ENCODE data around the gene BPIFB2. TPM values are rescaled to one million over a fixed set of nuclear protein-coding genes. Genes with fewer than 3 reads are reported as not detected.

Gene BPIFB2
- polyA plus RNA-seq, 1 donor from 2014 or later = not detected

GRCh38 chr20:33024609-33025317 lies 17.3 kb downstream of the BPIFB2 start:
- no peak overlapping the region for H3K9ac ChIP-seq (ENCODE audit: low read length)
- no peak overlapping the region for H3K4me2 ChIP-seq (ENCODE audit: low read length)

More at GRCh38 chr20:33024609-33025317, 17.3 kb downstream of the BPIFB2 start:
- Histone ChIP-seq H3K4me3 (ENCODE audit: low read length) (no peak overlapping the region), H4K20me1 (ENCODE audit: insufficient read depth) (no peaks in the 10 kb centered on the region), H3K27me3 (ENCODE audit: insufficient read depth, low read depth, low read length) (no peaks in the 10 kb centered on the region), H3K27ac (ENCODE audit: low read length) (no peak overlapping the region), H3K9me3 (ENCODE audit: low read length) (no peaks in the 10 kb centered on the region), H3K36me3 (ENCODE audit: insufficient read depth, low read length) (no peaks in the 10 kb centered on the region), H3F3A (ENCODE audit: insufficient read depth, low read length, poor library complexity, severe bottlenecking) (no peaks in the 10 kb centered on the region), H2AFZ (ENCODE audit: low read depth, low read length) (no peak overlapping the region), H3K79me2 (replicated peaks; ENCODE audit: insufficient read depth, low read length) (no peaks in the 10 kb centered on the region), H3K9me2 (ENCODE audit: insufficient read depth, low read length) (no peaks in the 10 kb centered on the region)
- TF ChIP-seq SMC3 (conservative IDR thresholded peaks at IDR 0.05; ENCODE audit: poor library complexity) (no peak), MXI1 (conservative IDR thresholded peaks at IDR 0.05; ENCODE audit: poor library complexity, severe bottlenecking) (no peak), TAF1 (IDR thresholded peaks at IDR 0.05; ENCODE audit: low read depth) (no peak), EZH2 (IDR thresholded peaks at IDR 0.05; ENCODE audit: borderline replicate concordance, insufficient read depth, low read length, poor library complexity, severe bottlenecking) (no peak), RAD21 (conservative IDR thresholded peaks at IDR 0.05) (no peak), POLR2AphosphoS5 (IDR thresholded peaks at IDR 0.05) (no peak), REST (IDR thresholded peaks at IDR 0.05; ENCODE audit: borderline replicate concordance) (no peak), EP300 (conservative IDR thresholded peaks at IDR 0.05; ENCODE audit: poor library complexity, severe bottlenecking) (no peak), CTCF (IDR thresholded peaks at IDR 0.05; ENCODE audit: poor library complexity, severe bottlenecking) (no peak)

Data from neural cell (in vitro differentiated cells).